ENCODE data around the gene YTHDF1. TPM values are rescaled to one million over a fixed set of nuclear protein-coding genes. Genes with fewer than 3 reads are reported as not detected.

YTHDF1 gene
- total RNA-seq, 1 experiment from 2014 or later, result 85.4 TPM

DNA sequence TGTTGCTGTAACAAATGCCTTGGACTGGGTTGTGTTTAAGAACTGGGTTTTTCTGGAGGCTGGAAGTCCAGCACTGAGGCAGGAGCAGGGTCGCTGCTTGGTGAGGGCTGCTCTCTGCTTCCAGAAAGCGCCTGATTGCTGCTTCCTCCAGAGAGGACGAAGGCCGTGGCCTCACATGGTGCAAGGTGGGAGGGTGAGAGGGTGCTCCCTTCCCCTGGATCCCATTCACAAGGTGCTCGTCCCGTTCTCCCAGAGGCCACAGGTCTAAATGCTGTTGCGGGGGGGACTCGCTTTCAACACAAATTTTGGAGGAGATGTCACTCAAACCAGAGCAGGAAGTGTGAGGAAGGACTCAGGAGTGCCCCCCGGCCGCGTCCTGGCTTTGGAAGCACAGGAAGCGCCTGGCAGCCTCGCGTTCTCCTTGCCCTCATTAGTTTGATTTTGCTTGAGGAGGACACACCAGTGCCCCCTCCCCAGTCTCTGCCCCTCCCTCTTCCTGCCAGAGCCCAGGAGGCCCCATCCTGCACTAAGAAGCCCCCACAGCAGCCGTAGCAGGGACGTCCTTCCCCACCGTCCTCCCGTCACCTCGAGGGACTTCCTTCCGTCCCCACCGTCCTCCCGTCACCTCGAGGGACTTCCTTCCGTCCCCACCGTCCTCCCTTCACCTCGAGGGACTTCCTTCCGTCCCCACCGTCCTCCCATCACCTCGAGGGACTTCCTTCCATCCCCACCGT, 46.0 kb upstream of the YTHDF1 start:
- no peak overlapping the region for H2BK15ac ChIP-seq (ENCODE audit: low read depth, low read length)
- no peak overlapping the region for H3K4me2 ChIP-seq (ENCODE audit: insufficient read depth, insufficient read length, low read length)
- H3T11ph ChIP-seq (ENCODE audit: low read length), result no peak overlapping the region
- H3K4me1 ChIP-seq (ENCODE audit: insufficient read depth, low read length), result no peaks in the 10 kb centered on the region; the same call in 1 of the 2 replicates
- H3K14ac ChIP-seq (ENCODE audit: insufficient read depth, low read length), result no peak overlapping the region; the same call in 1 of the 2 replicates
- Mint-ChIP-seq H3K27me3 (ENCODE audit: low read depth) (peaks cover 17% of the 10 kb centered on the region), H3K9me3 (no peaks in the 10 kb centered on the region; a peak in 1 of 5 replicates), H3K36me3 (ENCODE audit: insufficient read depth in 1 of 3, low read depth in 3 of 3) (no peaks in the 10 kb centered on the region), H3K4me1 (peaks cover 4 to 22% of the 10 kb centered on the region in 2 experiments), H3K4me3 (no peak overlapping the region; a peak in 1 of 5 replicates), H3K27ac (peak overlapping the region in 1 of 3 experiments; percentile 87; a peak in 2 of 7 replicates)
- H3K79me1 ChIP-seq (ENCODE audit: insufficient read depth, low read depth, low read length, poor library complexity, severe bottlenecking), result no peaks in the 10 kb centered on the region
- H2BK5ac ChIP-seq (ENCODE audit: insufficient read length, low read length), result no peak overlapping the region
- H3K56ac ChIP-seq (ENCODE audit: insufficient read length, low read depth, low read length), result no peak overlapping the region
- H4K91ac ChIP-seq (ENCODE audit: insufficient read length, low read depth, low read length), result no peak overlapping the region
- DNase-seq, result no peak
- TF ChIP-seq, protein P1, sequence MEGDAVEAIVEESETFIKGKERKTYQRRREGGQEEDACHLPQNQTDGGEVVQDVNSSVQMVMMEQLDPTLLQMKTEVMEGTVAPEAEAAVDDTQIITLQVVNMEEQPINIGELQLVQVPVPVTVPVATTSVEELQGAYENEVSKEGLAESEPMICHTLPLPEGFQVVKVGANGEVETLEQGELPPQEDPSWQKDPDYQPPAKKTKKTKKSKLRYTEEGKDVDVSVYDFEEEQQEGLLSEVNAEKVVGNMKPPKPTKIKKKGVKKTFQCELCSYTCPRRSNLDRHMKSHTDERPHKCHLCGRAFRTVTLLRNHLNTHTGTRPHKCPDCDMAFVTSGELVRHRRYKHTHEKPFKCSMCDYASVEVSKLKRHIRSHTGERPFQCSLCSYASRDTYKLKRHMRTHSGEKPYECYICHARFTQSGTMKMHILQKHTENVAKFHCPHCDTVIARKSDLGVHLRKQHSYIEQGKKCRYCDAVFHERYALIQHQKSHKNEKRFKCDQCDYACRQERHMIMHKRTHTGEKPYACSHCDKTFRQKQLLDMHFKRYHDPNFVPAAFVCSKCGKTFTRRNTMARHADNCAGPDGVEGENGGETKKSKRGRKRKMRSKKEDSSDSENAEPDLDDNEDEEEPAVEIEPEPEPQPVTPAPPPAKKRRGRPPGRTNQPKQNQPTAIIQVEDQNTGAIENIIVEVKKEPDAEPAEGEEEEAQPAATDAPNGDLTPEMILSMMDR (conservative IDR thresholded peaks at IDR 0.05), result no peak
- no peaks in the 10 kb centered on the region for H3K27me3 ChIP-seq (ENCODE audit: insufficient read depth, low read length)
- no peak overlapping the region for H4K8ac ChIP-seq (replicated peaks; ENCODE audit: insufficient read length, low read depth, low read length)
- no peak overlapping the region for H4K5ac ChIP-seq (ENCODE audit: insufficient read length, low read depth, low read length)
- H3K27ac ChIP-seq (ENCODE audit: insufficient read length, low read depth, low read length), result no peak overlapping the region
- no peak overlapping the region for H2AFZ ChIP-seq (ENCODE audit: low read length)
- no peak overlapping the region for H3K23ac ChIP-seq (ENCODE audit: insufficient read length, low read depth, low read length)
- H3K9ac ChIP-seq (ENCODE audit: extremely low read depth, insufficient read length, low read length), result no peak overlapping the region
- no CpG with 5 or more reads among the region's 30 CpGs for WGBS (ENCODE audit: extremely low coverage, insufficient read length, low lambda C conversion rate)
- no peak overlapping the region for H2BK120ac ChIP-seq (ENCODE audit: low read depth, low read length, poor library complexity, severe bottlenecking)
- no peak overlapping the region for H2BK12ac ChIP-seq (ENCODE audit: insufficient read length, low read depth, low read length)
- H3K18ac ChIP-seq (ENCODE audit: insufficient read length, low read depth, low read length), result no peak overlapping the region
- H2AK5ac ChIP-seq (ENCODE audit: insufficient read length, low read length), result no peak overlapping the region
- H2BK20ac ChIP-seq (ENCODE audit: low read depth, low read length, poor library complexity, severe bottlenecking), result no peak overlapping the region
- H3K23me2 ChIP-seq (ENCODE audit: insufficient read length, low read depth, low read length, poor library complexity, severe bottlenecking), result no peaks in the 10 kb centered on the region
- no peaks in the 10 kb centered on the region for H3K79me2 ChIP-seq (ENCODE audit: insufficient read depth, low read length)
- H3K4ac ChIP-seq (ENCODE audit: low read depth, low read length), result no peak overlapping the region
- H3K9me3 ChIP-seq (ENCODE audit: control insufficient read depth, low read depth, low read length), result no peaks in the 10 kb centered on the region
- H4K20me1 ChIP-seq (ENCODE audit: control insufficient read depth, insufficient read depth, insufficient read length), result no peaks in the 10 kb centered on the region
